HG03108 (cell line): ENCODE measurements around the gene DCLK2.
A peak's percentile ranks its signal among the peaks of the same experiment; 100 is the strongest.

Experiments
- ATAC-seq: cut with Tn5 transposase; IDR thresholded peaks from one replicate; pipeline ENCODE4 v1.9.1; 2021; ENCODE audit warnings: moderate library complexity; ENCODE audit not compliant: unreplicated experiment

Gene DCLK2

GRCh38 chr4:150078041-150078578 lies at the start of gene DCLK2:
Gene DCLK2 (plus strand): TSS chr4:150078445. CDS start chr4:150079028, 583 bp downstream.
- no peak for ATAC-seq

DNA sequence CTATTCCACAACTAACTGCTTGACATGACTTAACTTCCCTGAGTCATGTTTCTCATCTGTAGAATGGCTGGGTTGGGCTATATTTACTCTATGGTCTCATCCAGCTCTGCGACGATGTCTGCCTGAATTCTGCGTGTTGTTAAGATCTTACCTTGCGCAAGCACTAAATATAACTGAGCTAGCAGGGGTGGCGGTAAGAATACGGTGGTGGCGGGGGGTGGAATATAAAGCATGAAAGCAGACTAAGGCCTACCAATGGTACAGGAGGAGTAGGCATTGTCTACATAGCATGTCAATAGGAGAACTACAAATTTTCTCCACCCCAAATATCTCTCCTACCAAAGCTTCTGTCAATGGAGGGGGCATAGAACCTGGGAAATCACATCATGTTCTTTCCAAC lies 45.7 kb upstream of the DCLK2 start:
- ATAC-seq, result no peak

GRCh38 chr4:150033081-150033480 lies 45.2 kb upstream of the DCLK2 start:
- ATAC-seq, result no peak

GRCh38 chr4:150033901-150034300 lies 44.3 kb upstream of the DCLK2 start:
- no peak for ATAC-seq

GRCh38 chr4:150037251-150037856 lies 40.9 kb upstream of the DCLK2 start:
- no peak for ATAC-seq

GRCh38 chr4:150038335-150039076 lies 39.7 kb upstream of the DCLK2 start:
- ATAC-seq, result peak; percentile 86

GRCh38 chr4:150039274-150040127 lies 38.7 kb upstream of the DCLK2 start:
- no peak for ATAC-seq

DNA sequence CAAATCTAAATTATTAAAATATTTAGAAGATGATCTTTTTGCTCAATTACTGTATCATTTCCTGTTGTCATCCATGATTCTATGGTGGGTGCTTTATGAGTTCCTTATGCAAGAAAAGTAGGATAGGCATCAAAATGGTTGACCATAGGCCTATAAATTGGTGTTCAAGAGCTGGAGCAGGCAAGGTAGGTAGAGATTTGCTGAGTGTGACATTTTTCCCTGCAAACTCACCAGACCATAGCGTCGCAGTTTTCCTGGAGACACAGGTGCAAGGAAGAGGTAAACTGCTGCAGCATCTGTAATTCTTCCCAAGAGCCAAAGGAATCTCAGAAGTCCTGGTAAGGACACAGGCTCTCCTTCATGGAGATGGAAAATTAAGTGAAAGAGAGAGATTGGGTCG lies 33.7 kb upstream of the DCLK2 start:
- no peak for ATAC-seq

DNA sequence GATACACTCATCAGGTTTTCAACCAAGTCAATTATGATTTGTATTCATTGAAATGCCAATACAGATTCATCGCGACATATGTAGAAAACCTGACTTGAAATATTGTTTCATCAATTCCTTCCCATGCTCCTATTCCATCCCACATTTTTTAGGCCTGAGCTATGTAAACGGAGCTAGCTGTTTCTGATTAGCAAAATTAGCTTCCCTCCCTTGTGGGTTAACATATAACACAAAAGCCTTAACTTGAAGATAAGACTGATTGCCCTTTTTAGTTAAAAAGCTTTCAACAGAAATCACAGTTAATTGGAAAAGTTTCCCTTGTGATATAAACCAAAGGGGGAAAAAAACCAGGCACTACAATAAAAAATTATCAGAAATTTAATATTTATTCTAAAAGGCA lies 32.8 kb upstream of the DCLK2 start:
- ATAC-seq, result no peak

DNA sequence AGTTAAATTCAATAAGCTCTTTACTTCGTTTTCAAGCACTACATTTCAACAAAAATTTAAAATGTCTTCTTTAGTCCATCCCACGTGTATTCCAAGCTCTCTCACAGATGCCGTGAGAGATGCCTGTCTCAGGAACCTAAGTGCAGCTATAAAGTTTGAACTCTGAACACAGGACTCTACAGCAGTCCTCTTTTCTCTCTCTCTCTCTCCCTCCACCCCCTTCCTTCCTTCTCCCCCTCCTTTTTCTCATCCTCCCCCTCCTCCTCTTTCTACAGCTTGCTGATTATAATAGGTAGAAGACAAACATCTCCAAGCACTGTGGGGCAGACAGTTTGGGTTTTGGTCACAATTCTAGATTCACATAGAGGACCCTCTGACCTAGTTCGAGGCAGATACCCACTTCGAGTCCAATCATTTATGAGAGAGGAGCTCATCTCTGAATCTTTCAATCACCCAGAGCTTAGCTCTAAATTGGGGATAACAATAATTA lies 31.5 kb upstream of the DCLK2 start:
- ATAC-seq, result no peak

- no peak for ATAC-seq
These were observed 30.7 kb upstream of the DCLK2 start for GRCh38 chr4:150047546-150047945.

GRCh38 chr4:150049682-150050081 lies 28.6 kb upstream of the DCLK2 start:
- no peak for ATAC-seq

DNA sequence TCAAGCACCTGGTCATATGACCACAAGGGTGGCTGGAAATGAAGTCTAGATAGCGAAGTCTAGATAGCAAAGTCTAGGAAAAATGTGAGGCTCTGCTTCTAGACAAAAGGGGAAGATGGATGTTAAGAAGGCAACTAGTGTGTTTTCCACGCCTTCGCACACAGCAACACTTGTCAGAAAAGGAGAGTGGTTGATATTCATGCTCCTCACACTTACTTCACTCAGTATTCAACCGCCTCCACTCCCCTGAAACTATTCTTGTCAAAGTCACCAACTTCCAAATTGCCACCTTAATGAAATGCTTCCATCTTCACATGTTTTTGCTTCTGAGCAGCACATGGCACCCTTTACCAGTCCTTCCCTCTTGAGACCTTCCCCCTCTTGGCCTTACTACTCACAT lies 27.7 kb upstream of the DCLK2 start:
- no peak for ATAC-seq

- no peak for ATAC-seq
These were observed 27.1 kb upstream of the DCLK2 start for GRCh38 chr4:150051111-150051510.

DNA sequence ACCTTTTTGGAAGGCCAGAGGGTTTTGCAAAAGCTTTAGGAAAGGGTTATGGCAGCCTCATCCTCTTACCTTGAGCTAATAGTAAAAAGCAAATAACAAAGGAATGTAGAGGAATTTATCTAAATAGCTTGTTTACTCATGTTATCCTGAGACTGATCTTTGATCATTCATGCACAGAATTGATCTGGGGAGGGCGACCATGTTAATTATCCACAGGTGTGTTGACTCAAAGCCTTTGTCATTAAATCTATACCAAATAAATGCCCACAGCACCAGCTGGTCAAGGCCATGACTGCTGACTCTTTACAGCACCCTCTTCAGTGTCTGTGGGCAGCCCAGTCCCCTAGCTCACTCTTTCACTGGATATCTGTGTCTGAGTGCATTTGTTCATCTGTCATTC lies 22.8 kb upstream of the DCLK2 start:
- ATAC-seq, result no peak

- no peak for ATAC-seq
These were observed 21.7 kb upstream of the DCLK2 start for GRCh38 chr4:150056569-150056968.

- no peak for ATAC-seq
These were observed 17.0 kb upstream of the DCLK2 start for GRCh38 chr4:150061086-150061776.

- ATAC-seq, result no peak
These were observed 15.1 kb upstream of the DCLK2 start for GRCh38 chr4:150063128-150063527.

DNA sequence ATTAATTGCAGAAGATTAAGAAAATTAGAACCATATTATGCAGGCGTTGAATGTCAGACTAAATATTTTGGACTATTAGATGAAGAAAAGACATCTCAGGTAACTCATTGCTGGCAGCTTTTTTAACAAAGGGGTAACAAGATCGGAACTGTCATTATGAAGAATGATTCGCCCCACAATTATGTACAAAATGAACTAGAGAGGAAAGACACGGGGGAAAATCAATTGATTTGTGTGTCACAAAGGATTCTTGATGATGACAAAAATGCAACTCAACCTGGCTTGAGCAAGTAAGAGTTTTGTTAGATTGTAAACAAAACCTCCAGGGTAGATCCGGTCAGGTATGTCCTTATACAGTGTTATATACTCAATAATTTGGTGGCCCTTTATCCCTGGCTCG lies 12.5 kb upstream of the DCLK2 start:
- no peak for ATAC-seq

- no peak for ATAC-seq
These were observed 10.4 kb upstream of the DCLK2 start for GRCh38 chr4:150067859-150068258.
